HEK293 (cell line): ENCODE measurements around the gene CCDC195.

Source experiments
- CTCF ChIA-PET: fragments of 350-600 bp; formaldehyde crosslinking; extraction: SDS; loops from one replicate; lab custom pipeline; 2021; ENCODE audit warnings: antibody characterized with exemption; lab: Yijun Ruan, JAX
- POLR2A ChIA-PET: fragments of 300-600 bp; formaldehyde crosslinking; extraction: SDS; loops from one replicate; lab custom pipeline; 2020; ENCODE audit warnings: antibody characterized with exemption, inconsistent platforms; lab: Yijun Ruan, JAX
- H3K27ac ChIP-seq: fragments of 200-500 bp; sonication (Bioruptor generic); 2 replicates; pipeline ENCODE4 v1.5.1; 2014; ENCODE audit warnings: low read depth, low read length, control low read depth, inconsistent platforms; ENCODE audit errors: extremely low read depth
- H3K36me3 ChIP-seq, 2 experiments: fragments of 200-500 bp in 1 of 2; sonication (Bioruptor generic) in 1 of 2; 1 replicate in 1 of 2; 2 replicates in 1 of 2; pipeline ENCODE4 v1.5.1; 2014 to 2017; ENCODE audit warnings: inconsistent platforms in 2 of 2, low read length in 2 of 2; ENCODE audit not compliant: control insufficient read depth in 2 of 2, insufficient read depth in 1 of 2
- H3K4me1 ChIP-seq: fragments of 200-500 bp; sonication (Bioruptor generic); 2 replicates; pipeline ENCODE4 v1.5.1; 2014; ENCODE audit warnings: mild to moderate bottlenecking, low read length, inconsistent platforms; ENCODE audit not compliant: control insufficient read depth, insufficient read depth
- H3K4me3 ChIP-seq: 2 replicates; pipeline ENCODE4 v1.5.1; 2011; ENCODE audit warnings: low read depth, mild to moderate bottlenecking, control low read depth, low read length, moderate library complexity
- H3K9me3 ChIP-seq: fragments of 200-500 bp; sonication (Bioruptor generic); 2 replicates; pipeline ENCODE4 v1.5.1; 2014; ENCODE audit warnings: low read depth, low read length, inconsistent platforms; ENCODE audit not compliant: control insufficient read depth, insufficient read depth
- CTCF ChIP-seq: fragments of 450-650 bp; formaldehyde crosslinking; IDR thresholded peaks from 2 replicates; pipeline ENCODE4 v1.5.1; 2016; ENCODE audit warnings: missing biosample characterization, missing genetic modification characterization
- EGR2 ChIP-seq: fragments of 450-650 bp; formaldehyde crosslinking; IDR thresholded peaks from 2 replicates; pipeline ENCODE4 v1.5.1; 2016; ENCODE audit warnings: low read depth, missing biosample characterization, missing genetic modification characterization
- FEZF1 ChIP-seq: fragments of 450-650 bp; formaldehyde crosslinking; IDR thresholded peaks from 2 replicates; pipeline ENCODE4 v1.5.1; 2016; ENCODE audit warnings: missing biosample characterization, missing genetic modification characterization
- INSM2 ChIP-seq: fragments of 450-650 bp; formaldehyde crosslinking; IDR thresholded peaks from 2 replicates; pipeline ENCODE4 v1.5.1; 2016; ENCODE audit warnings: missing biosample characterization, missing genetic modification characterization
- KLF10 ChIP-seq: fragments of 450-650 bp; IDR thresholded peaks from 2 replicates; pipeline ENCODE4 v1.5.1; 2018; ENCODE audit warnings: missing biosample characterization, mild to moderate bottlenecking, missing genetic modification characterization
- KLF9 ChIP-seq: fragments of 450-650 bp; formaldehyde crosslinking; IDR thresholded peaks from 2 replicates; pipeline ENCODE4 v1.5.1; 2016; ENCODE audit warnings: missing biosample characterization, missing genetic modification characterization, low read depth
- OVOL3 ChIP-seq: fragments of 450-650 bp; formaldehyde crosslinking; IDR thresholded peaks from 2 replicates; pipeline ENCODE4 v1.5.1; 2016; ENCODE audit warnings: missing biosample characterization, missing genetic modification characterization
- SCRT1 ChIP-seq: fragments of 450-650 bp; formaldehyde crosslinking; IDR thresholded peaks from 2 replicates; pipeline ENCODE4 v1.5.1; 2016; ENCODE audit warnings: missing biosample characterization, missing genetic modification characterization, borderline replicate concordance
- WT1 ChIP-seq: fragments of 450-650 bp; formaldehyde crosslinking; IDR thresholded peaks from 2 replicates; pipeline ENCODE4 v1.5.1; 2016; ENCODE audit warnings: missing biosample characterization, missing genetic modification characterization
- ZBTB21 ChIP-seq: fragments of 450-650 bp; formaldehyde crosslinking; IDR thresholded peaks from 2 replicates; pipeline ENCODE4 v1.5.1; 2017; ENCODE audit warnings: missing biosample characterization, missing genetic modification characterization
- ZFP3 ChIP-seq: fragments of 450-650 bp; formaldehyde crosslinking; IDR thresholded peaks from 2 replicates; pipeline ENCODE4 v1.5.1; 2016; ENCODE audit warnings: low read depth, missing biosample characterization, missing genetic modification characterization
- ZFP37 ChIP-seq: fragments of 450-650 bp; formaldehyde crosslinking; IDR thresholded peaks from 2 replicates; pipeline ENCODE4 v1.5.1; 2016; ENCODE audit warnings: missing biosample characterization, missing genetic modification characterization
- ZFP69B ChIP-seq: fragments of 450-650 bp; formaldehyde crosslinking; IDR thresholded peaks from 2 replicates; pipeline ENCODE4 v1.5.1; 2016; ENCODE audit warnings: missing biosample characterization, missing genetic modification characterization
- ZNF16 ChIP-seq: fragments of 450-650 bp; formaldehyde crosslinking; IDR thresholded peaks from 2 replicates; pipeline ENCODE4 v1.5.1; 2016; ENCODE audit warnings: low read depth, missing biosample characterization, missing genetic modification characterization
- ZNF214 ChIP-seq: fragments of 450-650 bp; formaldehyde crosslinking; IDR thresholded peaks from 2 replicates; pipeline ENCODE4 v1.5.1; 2017; ENCODE audit warnings: missing biosample characterization, mild to moderate bottlenecking, missing genetic modification characterization, borderline replicate concordance
- ZNF302 ChIP-seq: fragments of 450-650 bp; formaldehyde crosslinking; IDR thresholded peaks from 2 replicates; pipeline ENCODE4 v1.5.1; 2016; ENCODE audit warnings: missing biosample characterization, missing genetic modification characterization, low read depth
- ZNF366 ChIP-seq: fragments of 450-650 bp; formaldehyde crosslinking; conservative IDR thresholded peaks from 2 replicates; pipeline ENCODE4 v1.5.1; 2016; ENCODE audit warnings: missing biosample characterization, missing genetic modification characterization
- ZNF571 ChIP-seq: fragments of 450-650 bp; formaldehyde crosslinking; IDR thresholded peaks from 2 replicates; pipeline ENCODE4 v1.5.0; 2017; ENCODE audit warnings: missing biosample characterization, missing genetic modification characterization
- ZNF629 ChIP-seq: fragments of 450-650 bp; formaldehyde crosslinking; IDR thresholded peaks from 2 replicates; pipeline ENCODE4 v1.5.1; 2017; ENCODE audit warnings: missing biosample characterization, missing genetic modification characterization
- ZNF707 ChIP-seq: fragments of 450-650 bp; formaldehyde crosslinking; IDR thresholded peaks from 2 replicates; pipeline ENCODE4 v1.5.1; 2016; ENCODE audit warnings: missing biosample characterization, missing genetic modification characterization
- ZSCAN23 ChIP-seq: fragments of 450-650 bp; formaldehyde crosslinking; IDR thresholded peaks from 2 replicates; pipeline ENCODE4 v1.5.1; 2016; ENCODE audit warnings: missing biosample characterization, missing genetic modification characterization
- TF ChIP-seq, protein P1 (sequence below): fragments of 450-650 bp; formaldehyde crosslinking; IDR thresholded peaks from 2 replicates; pipeline ENCODE4 v1.5.1; 2016; ENCODE audit warnings: missing biosample characterization, missing genetic modification characterization
- TF ChIP-seq, protein P2 (sequence below): fragments of 450-650 bp; formaldehyde crosslinking; IDR thresholded peaks from 2 replicates; pipeline ENCODE4 v1.5.1; 2016; ENCODE audit warnings: missing biosample characterization, missing genetic modification characterization

Gene CCDC195

GRCh38 chr2:224711859-224712665 is 4.1 kb downstream of the CCDC195 start:
- ChIA-PET CTCF (no interaction called here), POLR2A (no interaction called here)
- Histone ChIP-seq H3K36me3 (no peaks in the 10 kb centered on the region), H3K4me3 (no peak overlapping the region), H3K27ac (no peak overlapping the region), H3K4me1 (no peaks in the 10 kb centered on the region), H3K9me3 (no peaks in the 10 kb centered on the region)
- no peak for TF ChIP-seq FEZF1
- TF ChIP-seq ZNF16 = no peak
- TF ChIP-seq ZNF571 (tag by site-specific recombination) = no peak
- TF ChIP-seq ZNF366 (tag by site-specific recombination) = no peak
- no peak for TF ChIP-seq EGR2 (tag by site-specific recombination)

- H3K4me1 ChIP-seq = no peaks in the 10 kb centered on the region
- H3K27ac ChIP-seq = no peak overlapping the region
- ChIA-PET POLR2A (no interaction called here), CTCF (no interaction called here)
- no peaks in the 10 kb centered on the region for H3K36me3 ChIP-seq
- no peak overlapping the region for H3K4me3 ChIP-seq
- no peaks in the 10 kb centered on the region for H3K9me3 ChIP-seq
- TF ChIP-seq WT1 (tag by site-specific recombination) (no peak), KLF9 (tag by site-specific recombination) (no peak), SCRT1 (no peak), CTCF (tag by site-specific recombination) (no peak), ZBTB21 (tag by site-specific recombination) (no peak), OVOL3 (no peak), INSM2 (tag by site-specific recombination) (no peak), ZNF707 (tag by site-specific recombination) (no peak), ZNF302 (tag by site-specific recombination) (no peak), ZNF214 (tag by site-specific recombination) (no peak), ZFP37 (tag by site-specific recombination) (no peak), ZNF629 (tag by site-specific recombination) (no peak), ZSCAN23 (tag by site-specific recombination) (no peak), KLF10 (tag by site-specific recombination) (no peak), ZFP69B (tag by site-specific recombination) (no peak), ZFP3 (tag by site-specific recombination) (no peak)
- TF ChIP-seq, protein P1, sequence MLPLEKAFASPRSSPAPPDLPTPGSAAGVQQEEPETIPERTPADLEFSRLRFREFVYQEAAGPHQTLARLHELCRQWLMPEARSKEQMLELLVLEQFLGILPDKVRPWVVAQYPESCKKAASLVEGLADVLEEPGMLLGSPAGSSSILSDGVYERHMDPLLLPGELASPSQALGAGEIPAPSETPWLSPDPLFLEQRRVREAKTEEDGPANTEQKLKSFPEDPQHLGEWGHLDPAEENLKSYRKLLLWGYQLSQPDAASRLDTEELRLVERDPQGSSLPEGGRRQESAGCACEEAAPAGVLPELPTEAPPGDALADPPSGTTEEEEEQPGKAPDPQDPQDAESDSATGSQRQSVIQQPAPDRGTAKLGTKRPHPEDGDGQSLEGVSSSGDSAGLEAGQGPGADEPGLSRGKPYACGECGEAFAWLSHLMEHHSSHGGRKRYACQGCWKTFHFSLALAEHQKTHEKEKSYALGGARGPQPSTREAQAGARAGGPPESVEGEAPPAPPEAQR (tag by site-specific recombination) = no peak
- TF ChIP-seq, protein P2, sequence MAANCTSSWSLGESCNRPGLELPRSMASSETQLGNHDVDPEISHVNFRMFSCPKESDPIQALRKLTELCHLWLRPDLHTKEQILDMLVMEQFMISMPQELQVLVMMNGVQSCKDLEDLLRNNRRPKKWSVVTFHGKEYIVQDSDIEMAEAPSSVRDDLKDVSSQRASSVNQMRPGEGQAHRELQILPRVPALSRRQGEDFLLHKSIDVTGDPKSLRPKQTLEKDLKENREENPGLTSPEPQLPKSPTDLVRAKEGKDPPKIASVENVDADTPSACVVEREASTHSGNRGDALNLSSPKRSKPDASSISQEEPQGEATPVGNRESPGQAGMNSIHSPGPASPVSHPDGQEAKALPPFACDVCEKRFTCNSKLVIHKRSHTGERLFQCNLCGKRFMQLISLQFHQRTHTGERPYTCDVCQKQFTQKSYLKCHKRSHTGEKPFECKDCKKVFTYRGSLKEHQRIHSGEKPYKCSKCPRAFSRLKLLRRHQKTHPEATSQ (tag by site-specific recombination) = no peak
Measured at GRCh38 chr2:224711381-224711780, 4.8 kb downstream of the CCDC195 start.
